ENCODE measurements around the gene EEIG1.

EEIG1 gene

GRCh38 chr9:127962278-127962677 lies 18.5 kb downstream of the EEIG1 start:
- H3K9me3 ChIP-seq (replicated peaks; ENCODE audit: low read length): no peaks in the 10 kb centered on the region
- no peak overlapping the region for H3K4me2 ChIP-seq (ENCODE audit: low read length)
- H3K27me3 ChIP-seq (ENCODE audit: control insufficient read depth, insufficient read depth, low read length): no peaks in the 10 kb centered on the region
- H3K9ac ChIP-seq (ENCODE audit: low read depth, low read length): no peak overlapping the region
- H3K4me1 ChIP-seq (ENCODE audit: control insufficient read depth, insufficient read depth, low read length): peaks cover 15% of the 10 kb centered on the region
- H3K4me3 ChIP-seq (ENCODE audit: low read length): no peak overlapping the region
- no peaks in the 10 kb centered on the region for H3K36me3 ChIP-seq (ENCODE audit: insufficient read depth, low read length)

- Histone ChIP-seq H3K27me3 (ENCODE audit: control insufficient read depth, insufficient read depth, low read length) (no peaks in the 10 kb centered on the region), H3K9me3 (replicated peaks; ENCODE audit: low read length) (no peaks in the 10 kb centered on the region), H3K36me3 (ENCODE audit: insufficient read depth, low read length) (no peaks in the 10 kb centered on the region), H3K4me1 (ENCODE audit: control insufficient read depth, insufficient read depth, low read length) (peaks cover 15% of the 10 kb centered on the region), H3K9ac (ENCODE audit: low read depth, low read length) (no peak overlapping the region), H3K4me3 (ENCODE audit: low read length) (no peak overlapping the region), H3K4me2 (ENCODE audit: low read length) (no peak overlapping the region)
Observed at GRCh38 chr9:127961613-127962155, 19.1 kb downstream of the EEIG1 start.

- Histone ChIP-seq H3K4me2 (ENCODE audit: low read length) (no peak overlapping the region), H3K4me1 (ENCODE audit: control insufficient read depth, insufficient read depth, low read length) (peaks cover 9% of the 10 kb centered on the region)
Observed at GRCh38 chr9:127961155-127961490, 19.7 kb downstream of the EEIG1 start.

GRCh38 chr9:127960410-127961154 lies 20.2 kb downstream of the EEIG1 start:
- no peak overlapping the region for H3K4me3 ChIP-seq (ENCODE audit: low read length)
- no peaks in the 10 kb centered on the region for H3K27me3 ChIP-seq (ENCODE audit: control insufficient read depth, insufficient read depth, low read length)
- H3K9me3 ChIP-seq (replicated peaks; ENCODE audit: low read length): no peaks in the 10 kb centered on the region
- peaks cover 6% of the 10 kb centered on the region for H3K4me1 ChIP-seq (ENCODE audit: control insufficient read depth, insufficient read depth, low read length)
- H3K4me2 ChIP-seq (ENCODE audit: low read length): no peak overlapping the region
- no peak overlapping the region for H3K9ac ChIP-seq (ENCODE audit: low read depth, low read length)
- H3K36me3 ChIP-seq (ENCODE audit: insufficient read depth, low read length): no peaks in the 10 kb centered on the region

More at GRCh38 chr9:127961155-127961490, 19.7 kb downstream of the EEIG1 start:
- no peak overlapping the region for H3K9ac ChIP-seq (ENCODE audit: low read depth, low read length)
- no peaks in the 10 kb centered on the region for H3K9me3 ChIP-seq (replicated peaks; ENCODE audit: low read length)
- H3K27me3 ChIP-seq (ENCODE audit: control insufficient read depth, insufficient read depth, low read length): no peaks in the 10 kb centered on the region
- no peaks in the 10 kb centered on the region for H3K36me3 ChIP-seq (ENCODE audit: insufficient read depth, low read length)
- H3K4me3 ChIP-seq (ENCODE audit: low read length): no peak overlapping the region

- no peaks in the 10 kb centered on the region for H3K36me3 ChIP-seq (ENCODE audit: insufficient read depth, low read length)
- peaks cover 8% of the 10 kb centered on the region for H3K4me1 ChIP-seq (ENCODE audit: control insufficient read depth, insufficient read depth, low read length)
- H3K4me2 ChIP-seq (ENCODE audit: low read length): no peak overlapping the region
- H3K4me3 ChIP-seq (ENCODE audit: low read length): no peak overlapping the region
- no peaks in the 10 kb centered on the region for H3K27me3 ChIP-seq (ENCODE audit: control insufficient read depth, insufficient read depth, low read length)
- no peak overlapping the region for H3K9ac ChIP-seq (ENCODE audit: low read depth, low read length)
- no peaks in the 10 kb centered on the region for H3K9me3 ChIP-seq (replicated peaks; ENCODE audit: low read length)
Observed at GRCh38 chr9:127959841-127960409, 20.9 kb downstream of the EEIG1 start.

- Histone ChIP-seq H3K4me1 (ENCODE audit: control insufficient read depth, insufficient read depth, low read length) (peaks cover 11% of the 10 kb centered on the region), H3K4me3 (ENCODE audit: low read length) (no peak overlapping the region), H3K27me3 (ENCODE audit: control insufficient read depth, insufficient read depth, low read length) (no peaks in the 10 kb centered on the region), H3K9ac (ENCODE audit: low read depth, low read length) (no peak overlapping the region), H3K9me3 (replicated peaks; ENCODE audit: low read length) (no peaks in the 10 kb centered on the region), H3K36me3 (ENCODE audit: insufficient read depth, low read length) (no peaks in the 10 kb centered on the region), H3K4me2 (ENCODE audit: low read length) (no peak overlapping the region)
Observed at GRCh38 chr9:127959398-127959797, 21.4 kb downstream of the EEIG1 start.

GRCh38 chr9:127958728-127959127 lies 22.1 kb downstream of the EEIG1 start:
- Histone ChIP-seq H3K4me3 (ENCODE audit: low read length) (no peak overlapping the region), H3K9me3 (replicated peaks; ENCODE audit: low read length) (no peaks in the 10 kb centered on the region), H3K4me1 (ENCODE audit: control insufficient read depth, insufficient read depth, low read length) (peaks cover 11% of the 10 kb centered on the region), H3K4me2 (ENCODE audit: low read length) (no peak overlapping the region), H3K9ac (ENCODE audit: low read depth, low read length) (no peak overlapping the region), H3K27me3 (ENCODE audit: control insufficient read depth, insufficient read depth, low read length) (no peaks in the 10 kb centered on the region), H3K36me3 (ENCODE audit: insufficient read depth, low read length) (no peaks in the 10 kb centered on the region)

- Histone ChIP-seq H3K4me1 (ENCODE audit: control insufficient read depth, insufficient read depth, low read length) (peaks cover 11% of the 10 kb centered on the region), H3K27me3 (ENCODE audit: control insufficient read depth, insufficient read depth, low read length) (no peaks in the 10 kb centered on the region), H3K4me2 (ENCODE audit: low read length) (no peak overlapping the region), H3K4me3 (ENCODE audit: low read length) (no peak overlapping the region), H3K9me3 (replicated peaks; ENCODE audit: low read length) (no peaks in the 10 kb centered on the region), H3K36me3 (ENCODE audit: insufficient read depth, low read length) (no peaks in the 10 kb centered on the region), H3K9ac (ENCODE audit: low read depth, low read length) (no peak overlapping the region)
Observed at GRCh38 chr9:127955294-127956015, 25.3 kb downstream of the EEIG1 start.

- Histone ChIP-seq H3K36me3 (ENCODE audit: insufficient read depth, low read length) (no peaks in the 10 kb centered on the region), H3K9me3 (replicated peaks; ENCODE audit: low read length) (no peaks in the 10 kb centered on the region), H3K27me3 (ENCODE audit: control insufficient read depth, insufficient read depth, low read length) (no peaks in the 10 kb centered on the region), H3K4me1 (ENCODE audit: control insufficient read depth, insufficient read depth, low read length) (peaks cover 11% of the 10 kb centered on the region), H3K9ac (ENCODE audit: low read depth, low read length) (no peak overlapping the region), H3K4me2 (ENCODE audit: low read length) (no peak overlapping the region), H3K4me3 (ENCODE audit: low read length) (no peak overlapping the region)
Observed at GRCh38 chr9:127954831-127955293, 25.9 kb downstream of the EEIG1 start.

GRCh38 chr9:127953768-127954505 lies 26.9 kb downstream of the EEIG1 start:
- Histone ChIP-seq H3K9me3 (replicated peaks; ENCODE audit: low read length) (no peaks in the 10 kb centered on the region), H3K4me1 (ENCODE audit: control insufficient read depth, insufficient read depth, low read length) (peaks cover 11% of the 10 kb centered on the region), H3K27me3 (ENCODE audit: control insufficient read depth, insufficient read depth, low read length) (no peaks in the 10 kb centered on the region), H3K9ac (ENCODE audit: low read depth, low read length) (no peak overlapping the region), H3K36me3 (ENCODE audit: insufficient read depth, low read length) (no peaks in the 10 kb centered on the region), H3K4me2 (ENCODE audit: low read length) (no peak overlapping the region), H3K4me3 (ENCODE audit: low read length) (no peak overlapping the region)

- Histone ChIP-seq H3K27me3 (ENCODE audit: control insufficient read depth, insufficient read depth, low read length) (no peaks in the 10 kb centered on the region), H3K4me1 (ENCODE audit: control insufficient read depth, insufficient read depth, low read length) (peaks cover 11% of the 10 kb centered on the region), H3K4me3 (ENCODE audit: low read length) (no peak overlapping the region), H3K36me3 (ENCODE audit: insufficient read depth, low read length) (no peaks in the 10 kb centered on the region), H3K9me3 (replicated peaks; ENCODE audit: low read length) (no peaks in the 10 kb centered on the region), H3K9ac (ENCODE audit: low read depth, low read length) (no peak overlapping the region), H3K4me2 (ENCODE audit: low read length) (no peak overlapping the region)
Observed at GRCh38 chr9:127953154-127953553, 27.6 kb downstream of the EEIG1 start.
